Inflammatory macrophage treated with lipopolysaccharide for 4 hours (primary cell): ENCODE measurements around the gene HAGHL.

Experiments used
- DNase-seq: peaks from one replicate; pipeline ENCODE4 v3.0.0-alpha.2; 2020

HAGHL gene

DNA sequence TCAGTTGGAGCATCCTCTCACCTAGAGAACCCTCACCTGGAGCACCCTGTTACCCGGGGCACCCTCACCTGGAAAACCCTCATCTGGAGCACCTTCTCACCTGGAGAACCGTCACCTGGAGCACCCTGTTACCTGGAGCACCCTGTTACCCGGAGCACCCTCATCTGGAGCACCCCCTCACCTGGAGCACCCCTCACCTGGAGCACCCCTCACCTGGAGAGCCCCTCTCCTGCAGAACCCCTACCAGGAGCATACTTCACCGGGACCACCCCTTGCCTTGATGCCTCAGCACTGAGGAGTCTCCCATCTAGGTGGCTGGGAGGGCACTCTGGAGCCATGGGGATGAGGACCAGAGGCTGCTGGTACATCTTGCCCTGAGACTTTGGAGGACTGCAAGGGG, 17.9 kb upstream of the HAGHL start:
- no peak for DNase-seq

GRCh38 chr16:709566-710499, 17.1 kb upstream of the HAGHL start:
- no peak for DNase-seq

GRCh38 chr16:710500-711075, 16.3 kb upstream of the HAGHL start:
- DNase-seq = no peak

DNA sequence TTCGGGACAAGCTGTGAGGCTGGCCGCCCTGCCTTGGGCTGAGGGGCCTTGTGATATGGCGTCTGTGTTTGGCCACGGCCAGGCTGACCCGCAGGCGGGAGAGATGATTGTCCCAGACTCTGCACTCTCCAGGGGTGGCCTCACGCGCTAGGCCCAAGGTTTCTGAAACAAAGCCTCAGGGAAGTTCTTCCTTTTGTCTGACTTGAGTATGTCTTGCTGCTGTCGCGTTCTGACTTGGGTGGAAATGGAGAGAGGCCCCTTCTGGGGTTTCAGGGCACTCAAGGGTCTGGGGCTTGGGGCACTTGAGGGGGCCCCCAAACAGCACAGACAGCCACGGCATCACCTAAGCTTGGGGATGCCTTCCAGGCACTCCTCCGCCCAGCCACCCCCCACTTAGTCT, 15.8 kb upstream of the HAGHL start:
- no peak for DNase-seq

DNA sequence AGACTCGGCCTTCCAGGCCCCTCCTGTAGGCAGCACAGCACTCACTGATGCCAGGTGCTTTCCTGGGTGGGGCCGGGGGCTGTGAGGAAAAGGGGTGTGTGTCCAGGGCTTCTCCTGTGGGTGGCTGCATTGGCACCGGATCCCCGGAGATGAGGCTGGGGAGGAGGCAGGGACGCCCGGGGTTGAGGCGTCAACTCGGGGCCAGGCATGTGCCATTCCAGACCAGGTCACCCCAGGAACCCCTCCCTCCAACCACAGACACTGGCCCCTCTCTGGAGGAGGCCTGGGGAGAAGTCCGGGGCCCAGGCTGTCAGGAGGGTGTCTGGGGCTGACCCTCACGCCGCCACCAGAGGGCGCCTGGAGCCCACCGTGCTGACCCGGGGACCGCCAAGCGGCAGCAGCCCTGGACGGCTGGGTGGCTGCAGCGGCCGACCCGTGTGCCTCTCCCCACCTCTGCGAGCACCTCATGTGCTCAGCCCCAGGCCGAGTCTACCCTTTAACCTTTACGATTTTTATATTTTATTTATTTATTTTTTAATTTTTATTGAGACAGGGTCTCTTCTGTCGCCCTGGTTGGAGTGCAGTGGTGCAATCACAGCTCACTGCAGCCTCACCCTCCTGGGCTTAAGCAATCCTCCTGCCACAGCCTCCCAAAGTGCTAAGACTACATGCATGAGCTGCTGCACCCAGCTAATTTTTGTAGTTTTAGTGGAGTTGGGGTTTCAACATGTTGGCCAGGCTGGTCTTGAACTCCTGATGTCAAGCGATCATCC, 15.2 kb upstream of the HAGHL start:
- peak; percentile 73 for DNase-seq

DNA sequence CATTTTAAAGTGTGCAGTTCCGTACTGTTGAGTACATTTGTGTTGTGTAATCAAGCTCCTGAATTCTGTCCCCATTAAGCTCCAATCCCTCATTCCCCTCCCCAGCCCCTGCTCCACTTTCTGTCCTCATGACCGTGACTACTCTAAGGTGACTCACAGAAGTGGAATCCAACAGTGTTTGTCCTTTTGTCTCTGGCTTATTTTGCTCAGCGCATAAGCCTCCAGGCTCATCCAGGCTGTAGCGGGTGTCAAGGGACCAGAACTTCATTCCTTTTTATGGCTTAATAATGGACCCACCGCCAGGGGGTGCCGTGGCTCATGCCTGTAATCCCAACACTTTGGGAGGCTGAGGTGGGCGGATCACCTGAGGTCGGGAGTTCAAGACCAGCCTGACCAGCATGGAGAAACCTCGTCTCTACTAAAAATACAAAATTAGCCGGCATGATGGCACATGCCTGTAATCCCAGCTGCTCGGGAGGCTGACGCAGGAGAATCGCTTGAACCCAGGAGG, 14.1 kb upstream of the HAGHL start:
- peak; percentile 50 for DNase-seq

DNA sequence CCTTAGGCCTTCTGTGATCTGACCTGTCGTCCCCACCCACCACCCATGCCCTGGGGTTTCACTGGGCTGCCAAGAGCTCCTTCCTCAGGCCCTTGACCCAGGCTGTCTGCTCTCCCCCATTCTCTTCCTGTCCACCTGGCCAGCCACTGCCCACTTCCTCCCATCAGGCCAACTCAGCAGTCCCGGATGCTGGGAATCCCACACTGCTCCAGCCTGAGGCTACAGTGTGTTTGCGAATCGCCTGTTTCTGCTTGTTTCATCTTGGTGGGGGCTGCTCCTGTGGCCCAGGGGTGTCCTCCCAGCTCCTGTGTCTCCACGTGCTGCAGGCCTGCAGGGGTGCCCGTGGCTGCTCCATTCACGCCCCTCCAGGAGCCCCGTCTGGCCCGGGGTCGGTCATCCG, 12.8 kb upstream of the HAGHL start:
- DNase-seq = no peak

GRCh38 chr16:714558-715476, 12.1 kb upstream of the HAGHL start, which contains the start of gene METRN:
Gene METRN, plus strand, starts transcription at chr16:715118. Its CDS starts 172 bp downstream, at chr16:715290.
- peak; percentile 85 for DNase-seq

DNA sequence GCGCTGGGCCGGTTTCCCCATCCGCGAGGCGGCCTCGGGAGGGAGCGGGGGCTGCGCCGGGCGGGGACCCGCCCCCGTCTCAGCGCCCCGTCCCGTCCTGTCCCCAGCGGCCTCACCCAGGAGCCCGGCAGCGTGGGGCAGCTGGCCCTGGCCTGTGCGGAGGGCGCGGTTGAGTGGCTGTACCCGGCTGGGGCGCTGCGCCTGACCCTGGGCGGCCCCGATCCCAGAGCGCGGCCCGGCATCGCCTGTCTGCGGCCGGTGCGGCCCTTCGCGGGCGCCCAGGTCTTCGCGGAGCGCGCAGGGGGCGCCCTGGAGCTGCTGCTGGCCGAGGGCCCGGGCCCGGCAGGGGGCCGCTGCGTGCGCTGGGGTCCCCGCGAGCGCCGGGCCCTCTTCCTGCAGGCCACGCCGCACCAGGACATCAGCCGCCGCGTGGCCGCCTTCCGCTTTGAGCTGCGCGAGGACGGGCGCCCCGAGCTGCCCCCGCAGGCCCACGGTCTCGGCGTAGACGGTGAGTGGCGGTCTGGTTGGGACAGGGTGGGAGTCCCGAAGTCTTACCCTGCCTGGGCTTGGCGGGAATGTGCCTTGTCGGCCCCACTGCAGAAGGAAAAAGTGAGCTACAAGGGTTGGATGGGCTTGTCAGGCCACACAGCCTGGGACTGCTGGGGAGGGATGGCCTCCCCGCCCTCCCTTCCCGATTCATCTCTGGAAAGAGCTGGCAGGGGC, 11.3 kb upstream of the HAGHL start:
- DNase-seq = no peak

GRCh38 chr16:716200-716568, 10.7 kb upstream of the HAGHL start:
- DNase-seq = no peak

DNA sequence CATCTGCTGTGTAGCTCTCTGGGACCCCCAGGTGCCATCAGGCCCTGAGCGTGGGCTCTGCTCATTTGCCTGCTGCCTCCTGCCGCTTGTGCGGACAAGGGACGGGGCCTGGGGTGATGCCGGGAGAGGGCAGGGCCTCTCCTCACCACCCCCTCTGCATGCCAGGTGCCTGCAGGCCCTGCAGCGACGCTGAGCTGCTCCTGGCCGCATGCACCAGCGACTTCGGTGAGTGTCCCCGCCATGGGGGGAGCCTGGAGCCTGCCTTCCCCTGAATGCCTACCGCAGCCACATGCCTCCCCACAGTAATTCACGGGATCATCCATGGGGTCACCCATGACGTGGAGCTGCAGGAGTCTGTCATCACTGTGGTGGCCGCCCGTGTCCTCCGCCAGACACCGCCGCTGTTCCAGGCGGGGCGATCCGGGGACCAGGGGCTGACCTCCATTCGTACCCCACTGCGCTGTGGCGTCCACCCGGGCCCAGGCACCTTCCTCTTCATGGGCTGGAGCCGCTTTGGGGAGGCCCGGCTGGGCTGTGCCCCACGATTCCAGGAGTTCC, 10.1 kb upstream of the HAGHL start:
- DNase-seq = no peak

GRCh38 chr16:717450-718245, 9.3 kb upstream of the HAGHL start:
- DNase-seq = no peak

- no peak for DNase-seq
These were observed 8.5 kb upstream of the HAGHL start for GRCh38 chr16:718389-718788.

DNA sequence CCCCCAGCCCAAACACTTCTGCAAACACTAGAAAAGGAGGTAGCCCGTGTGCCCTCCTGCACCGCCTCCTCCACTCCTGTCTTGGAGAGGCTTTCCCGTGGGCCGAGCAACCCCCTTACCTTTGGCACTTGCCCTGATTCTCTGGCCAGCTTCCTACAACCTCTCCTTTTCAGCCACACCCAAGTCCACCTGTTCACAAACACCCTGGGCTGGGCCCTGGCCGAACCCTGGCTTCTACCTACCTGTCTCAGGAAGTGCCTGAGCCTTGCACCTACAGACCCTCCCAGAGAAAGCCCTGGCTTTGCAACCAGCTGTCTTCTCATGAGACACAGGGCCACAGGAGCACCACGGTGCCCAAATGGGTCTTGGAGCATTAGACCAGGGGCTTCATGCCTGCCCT, 8.0 kb upstream of the HAGHL start:
- DNase-seq = no peak

GRCh38 chr16:719815-720446, 7.0 kb upstream of the HAGHL start:
- no peak for DNase-seq

DNA sequence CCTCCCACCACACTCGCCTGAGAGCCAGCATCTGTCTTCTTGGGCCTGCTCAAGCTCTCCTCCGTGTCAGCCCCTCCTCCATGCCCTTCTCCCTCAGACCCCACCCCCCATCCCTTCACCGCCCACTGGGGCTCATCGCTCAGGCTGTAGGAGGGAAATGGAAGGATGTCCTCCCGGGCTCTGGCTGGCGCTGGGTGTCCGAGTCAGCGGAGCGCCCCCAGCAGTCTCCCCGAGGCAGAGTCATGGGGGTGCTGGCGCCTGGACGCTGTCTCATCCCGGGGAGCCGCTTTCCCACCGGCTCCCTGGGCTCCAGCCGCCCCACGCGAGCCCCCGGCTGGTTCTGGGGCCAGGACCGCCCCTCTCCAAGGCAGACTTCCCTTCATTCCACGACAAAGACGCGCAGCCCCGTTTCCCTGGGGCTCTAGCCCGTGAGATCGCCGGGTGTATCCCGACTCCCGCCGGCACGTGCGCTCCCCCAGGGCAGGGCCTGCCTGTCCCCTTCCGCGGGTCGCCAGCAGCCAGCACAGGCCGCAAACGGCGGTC, 6.4 kb upstream of the HAGHL start:
- no peak for DNase-seq

DNA sequence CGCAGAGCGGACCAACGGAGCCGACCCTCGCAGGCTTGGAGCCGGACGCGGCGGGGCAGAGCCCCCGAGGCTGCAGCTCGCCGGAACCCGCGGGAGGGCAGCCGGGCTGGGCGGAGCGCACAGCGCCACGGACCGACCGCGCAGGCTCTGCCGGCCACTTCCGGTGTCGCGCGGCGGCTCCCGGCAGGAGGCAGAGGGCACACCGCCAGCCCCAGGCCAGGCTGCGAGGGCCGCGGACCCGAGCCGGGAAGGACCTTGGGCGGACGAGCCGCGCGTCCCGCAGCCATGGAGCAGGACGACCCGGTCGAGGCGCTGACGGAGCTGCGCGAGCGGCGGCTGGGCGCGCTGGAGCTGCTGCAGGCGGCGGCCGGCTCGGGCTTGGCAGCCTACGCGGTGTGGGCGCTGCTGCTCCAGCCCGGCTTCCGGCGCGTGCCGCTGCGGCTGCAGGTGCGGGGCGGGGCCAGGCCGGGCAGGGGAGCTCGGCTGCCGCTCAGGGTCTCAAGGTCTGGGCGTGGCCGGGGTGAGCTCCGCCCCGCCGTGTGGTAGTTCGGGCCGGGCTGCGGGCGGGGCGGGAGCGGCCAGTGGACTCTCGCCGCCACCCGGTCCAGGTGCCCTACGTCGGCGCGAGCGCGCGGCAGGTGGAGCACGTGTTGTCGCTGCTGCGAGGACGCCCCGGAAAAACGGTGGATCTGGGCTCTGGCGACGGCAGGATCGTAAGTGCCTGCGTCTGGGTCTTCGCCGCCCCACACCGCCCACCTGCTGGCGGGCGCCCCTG, 5.7 kb upstream of the HAGHL start, which contains the start of gene ANTKMT:
Gene ANTKMT, plus strand, starts transcription at position 157 of the 775 bp plus-strand sequence. Its CDS starts 129 bp downstream, at position 286.
- DNase-seq = peak; percentile 70

DNA sequence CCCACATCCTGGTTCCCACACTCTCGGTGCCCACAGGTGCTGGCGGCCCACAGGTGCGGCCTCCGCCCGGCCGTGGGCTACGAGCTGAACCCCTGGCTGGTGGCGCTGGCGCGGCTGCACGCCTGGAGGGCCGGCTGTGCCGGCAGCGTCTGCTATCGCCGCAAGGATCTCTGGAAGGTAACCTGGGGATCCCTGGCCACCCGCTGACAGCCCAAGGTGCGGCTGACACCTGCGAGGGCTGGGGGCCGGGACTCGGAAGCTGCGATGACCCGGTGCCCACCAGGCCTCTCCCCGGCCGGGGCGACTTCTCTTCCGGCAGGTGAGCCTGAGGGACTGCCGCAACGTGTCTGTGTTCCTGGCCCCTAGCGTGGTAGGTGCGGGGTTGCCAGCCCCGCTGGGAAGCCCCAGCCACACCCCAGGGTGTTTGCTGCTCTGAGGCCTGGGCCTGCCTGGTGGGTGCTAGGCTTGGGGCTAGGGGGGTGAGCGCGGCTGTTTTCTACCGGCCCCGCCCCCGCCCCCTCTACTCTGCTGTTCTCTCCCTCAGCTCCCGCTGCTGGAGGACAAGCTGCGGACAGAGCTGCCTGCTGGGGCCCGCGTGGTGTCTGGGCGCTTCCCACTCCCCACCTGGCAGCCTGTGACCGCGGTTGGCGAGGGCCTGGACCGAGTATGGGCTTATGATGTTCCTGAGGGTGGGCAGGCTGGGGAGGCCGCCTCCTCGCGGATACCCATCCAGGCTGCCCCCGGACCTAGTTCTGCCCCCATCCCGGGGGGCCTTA, 5.0 kb upstream of the HAGHL start:
- no peak for DNase-seq
